Left hindlimb (tissue), 1 donor: ENCODE results near the gene MIAT.

ENCODE experiments used
- DNase-seq: peaks from one replicate; pipeline ENCODE4 v3.0.0-alpha.2; 2018

The MIAT gene

GRCh38 chr22:26632422-26633155, 24.8 kb upstream of the MIAT start:
- no peak for DNase-seq

GRCh38 chr22:26634189-26634588, 23.2 kb upstream of the MIAT start:
- DNase-seq, result no peak

GRCh38 chr22:26635117-26635516, 22.3 kb upstream of the MIAT start:
- DNase-seq, result no peak

- no peak for DNase-seq
Observed at GRCh38 chr22:26636296-26636695, 21.1 kb upstream of the MIAT start.

- DNase-seq, result no peak
Observed at GRCh38 chr22:26642465-26643417, 14.6 kb upstream of the MIAT start.

- no peak for DNase-seq
Observed at GRCh38 chr22:26643418-26644100, 13.8 kb upstream of the MIAT start.

- no peak for DNase-seq
Observed at GRCh38 chr22:26646158-26646557, 11.2 kb upstream of the MIAT start.

GRCh38 chr22:26648011-26648497, 9.3 kb upstream of the MIAT start:
- no peak for DNase-seq

GRCh38 chr22:26648528-26649388, 8.6 kb upstream of the MIAT start:
- DNase-seq, result no peak

GRCh38 chr22:26650722-26651421, 6.5 kb upstream of the MIAT start:
- DNase-seq, result no peak

GRCh38 chr22:26651815-26652214, 5.6 kb upstream of the MIAT start:
- no peak for DNase-seq

- no peak for DNase-seq
Observed at GRCh38 chr22:26658161-26658560, 773 bp downstream of the MIAT start.

GRCh38 chr22:26658671-26659478, 1.5 kb downstream of the MIAT start:
- DNase-seq, result no peak

- no peak for DNase-seq
Observed at GRCh38 chr22:26660356-26660755, 3.0 kb downstream of the MIAT start.

- no peak for DNase-seq
Observed at GRCh38 chr22:26660961-26661578, 3.7 kb downstream of the MIAT start.

- no peak for DNase-seq
Observed at GRCh38 chr22:26662160-26662559, 4.8 kb downstream of the MIAT start.

GRCh38 chr22:26663374-26663923, 6.1 kb downstream of the MIAT start:
- no peak for DNase-seq

- no peak for DNase-seq
Observed at GRCh38 chr22:26665813-26666231, 8.4 kb downstream of the MIAT start.

GRCh38 chr22:26667140-26667539, 9.8 kb downstream of the MIAT start:
- no peak for DNase-seq

- DNase-seq, result no peak
Observed at GRCh38 chr22:26669060-26669481, 11.7 kb downstream of the MIAT start.
